ENCODE results near the gene CARD10. TPM values are rescaled to one million over a fixed set of nuclear protein-coding genes. Genes with fewer than 3 reads are reported as not detected.

The CARD10 gene
- total and polyA plus RNA-seq, 4 donors, result 6.8 to 16.3 (median 10.2) TPM

GRCh38 chr22:37546437-37547250, 27.4 kb upstream of the CARD10 start:
- no peak overlapping the region for H3K4me3 ChIP-seq
- no peak for ATAC-seq (ENCODE audit: insufficient read depth, low FRiP score)

DNA sequence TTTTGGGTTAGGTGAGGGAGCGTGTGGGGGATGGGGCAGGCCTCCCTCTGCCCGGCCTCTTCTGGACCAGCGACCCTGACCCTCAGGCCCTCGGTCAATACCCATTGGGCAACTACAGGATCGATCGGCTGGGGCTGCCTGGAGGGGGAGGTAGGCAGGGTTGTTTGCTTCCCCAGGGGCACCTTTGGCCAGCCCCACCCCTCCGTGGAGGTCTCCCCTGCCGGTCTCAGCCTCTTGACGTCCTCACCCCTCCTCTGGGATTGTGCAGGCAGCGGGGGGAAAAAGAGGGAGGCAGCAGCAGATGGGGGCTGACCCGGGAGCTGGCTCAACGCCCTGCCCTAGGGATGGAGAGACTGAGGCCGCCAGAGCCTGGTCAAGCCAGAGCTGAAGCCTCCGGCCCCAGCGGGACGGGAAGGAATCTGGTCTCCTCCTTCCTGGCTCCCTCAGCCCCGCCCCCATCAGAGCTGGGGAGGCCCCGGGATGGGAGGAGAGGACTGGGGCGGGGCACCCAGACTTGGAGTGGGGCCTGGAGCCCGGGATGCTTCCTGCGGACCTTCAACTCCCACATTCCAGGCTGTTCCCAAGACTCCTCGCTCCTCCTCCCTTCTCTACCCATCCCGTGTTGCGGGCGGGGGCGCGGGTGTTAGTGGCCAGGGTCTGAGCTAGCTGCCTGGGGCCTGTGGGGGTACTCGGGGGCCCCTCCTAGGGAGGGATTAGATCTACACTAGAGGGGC, 26.7 kb upstream of the CARD10 start:
- Histone ChIP-seq H3K4me3 (no peak overlapping the region), H3K36me3 (ENCODE audit: control insufficient read depth in 4 of 4, insufficient read depth in 4 of 4, low read length in 4 of 4) (no peaks in the 10 kb centered on the region), H3K9me3 (ENCODE audit: control insufficient read depth in 4 of 4, insufficient read depth in 3 of 4, low read length in 3 of 4) (no peaks in the 10 kb centered on the region), H3K4me1 (ENCODE audit: control insufficient read depth in 5 of 5, insufficient read depth in 5 of 5, low read length in 5 of 5) (peaks cover 0 to 40% (median 18%) of the 10 kb centered on the region in 5 donors), H3K27ac (ENCODE audit: low read depth in 1 of 2, low read length in 1 of 2) (peak overlapping the region; percentile 73 to 93), H3K9ac (ENCODE audit: insufficient read depth in 1 of 2, low read length in 2 of 2) (peak overlapping the region in 1 of 2 donors; percentile 78), H3K27me3 (ENCODE audit: control insufficient read depth in 3 of 3, insufficient read depth in 3 of 3, low read length in 2 of 3) (no peaks in the 10 kb centered on the region)
- peak; percentile 81 for ATAC-seq (ENCODE audit: insufficient read depth, low FRiP score)
- DNase-seq, result peak; percentile 97 to 99 (median 99)
- TF ChIP-seq CTCF (IDR thresholded peaks at IDR 0.05; ENCODE audit: control extremely low read depth, extremely low read depth), result no peak
- WGBS, 2 donors, result 8 to 11% methylated on average over 27 to 28 of the region's 28 CpGs

More at GRCh38 chr22:37546437-37547250, 27.4 kb upstream of the CARD10 start:
- Histone ChIP-seq H3K4me1 (ENCODE audit: control insufficient read depth in 5 of 5, insufficient read depth in 5 of 5, low read length in 5 of 5) (peaks cover 0 to 48% (median 22%) of the 10 kb centered on the region in 5 donors), H3K27ac (ENCODE audit: low read depth in 1 of 2, low read length in 1 of 2) (peak overlapping the region; percentile 73 to 93), H3K36me3 (ENCODE audit: control insufficient read depth in 4 of 4, insufficient read depth in 4 of 4, low read length in 4 of 4) (no peaks in the 10 kb centered on the region), H3K27me3 (ENCODE audit: control insufficient read depth in 3 of 3, insufficient read depth in 3 of 3, low read length in 2 of 3) (no peaks in the 10 kb centered on the region), H3K9me3 (ENCODE audit: control insufficient read depth in 4 of 4, insufficient read depth in 3 of 4, low read length in 3 of 4) (no peaks in the 10 kb centered on the region), H3K9ac (ENCODE audit: insufficient read depth in 1 of 2, low read length in 2 of 2) (peak overlapping the region in 1 of 2 donors; percentile 72)
- TF ChIP-seq CTCF (IDR thresholded peaks at IDR 0.05; ENCODE audit: control extremely low read depth, extremely low read depth), result no peak
- DNase-seq, result peak in 2 of 3 donors; percentile 48 to 97
- WGBS, 2 donors, result 32 to 49% methylated on average over 21 of the region's 21 CpGs

GRCh38 chr22:37544955-37545702, 25.9 kb upstream of the CARD10 start:
- no peaks in the 10 kb centered on the region for H3K27me3 ChIP-seq (ENCODE audit: control insufficient read depth in 3 of 3, insufficient read depth in 3 of 3, low read length in 2 of 3)
- peak overlapping the region in 1 of 2 donors; percentile 78 for H3K9ac ChIP-seq (ENCODE audit: insufficient read depth in 1 of 2, low read length in 2 of 2)
- peaks cover 0 to 39% (median 18%) of the 10 kb centered on the region in 5 donors for H3K4me1 ChIP-seq (ENCODE audit: control insufficient read depth in 5 of 5, insufficient read depth in 5 of 5, low read length in 5 of 5)
- no peak overlapping the region for H3K4me3 ChIP-seq
- H3K9me3 ChIP-seq (ENCODE audit: control insufficient read depth in 4 of 4, insufficient read depth in 3 of 4, low read length in 3 of 4), result no peaks in the 10 kb centered on the region
- peak; percentile 41 for ATAC-seq (ENCODE audit: insufficient read depth, low FRiP score)
- 44 to 45% methylated on average over 11 of the region's 11 CpGs for WGBS, 2 donors
- TF ChIP-seq CTCF (IDR thresholded peaks at IDR 0.05; ENCODE audit: control extremely low read depth, extremely low read depth), result peak; percentile 54
- no peaks in the 10 kb centered on the region for H3K36me3 ChIP-seq (ENCODE audit: control insufficient read depth in 4 of 4, insufficient read depth in 4 of 4, low read length in 4 of 4)
- peak; percentile 76 to 78 (median 78) for DNase-seq
- H3K27ac ChIP-seq (ENCODE audit: low read depth in 1 of 2, low read length in 1 of 2), result peak overlapping the region; percentile 64 to 93

Data from lung (tissue), 12 donors.